IMR-90 (cell line): ENCODE results near the gene DRC3. TPM values are rescaled to one million over a fixed set of nuclear protein-coding genes. Genes with fewer than 3 reads are reported as not detected.

Experiments
- ATAC-seq: fragments of 200-7000 bp; cut with Tn5 transposase; 2 replicates; pipeline ENCODE4 v1.9.1; 2020; ENCODE audit warnings: low read depth, mild to moderate bottlenecking, moderate library complexity
- BruUV-seq: library from RNA; stranded (reverse); fragments of 400-500 nt; replicated peaks from 2 replicates; lab custom pipeline; 2021; lab: Mats Ljungman, UMichigan
- CTCF ChIA-PET: fragments of 300-600 bp; formaldehyde crosslinking; extraction: SDS; loops from one replicate; lab custom pipeline; 2021; ENCODE audit warnings: antibody characterized with exemption; lab: Yijun Ruan, JAX
- POLR2A ChIA-PET: fragments of 300-600 bp; sonication (Branson Sonifier 250); formaldehyde crosslinking; loops from one replicate; lab custom pipeline; 2022; ENCODE audit warnings: antibody characterized with exemption; ENCODE audit not compliant: unreplicated experiment; lab: Charles Lee
- DNase-seq: peaks from one replicate; pipeline ENCODE4 v3.0.0; 2013
- H2AFZ ChIP-seq: replicated peaks from 2 replicates; pipeline ENCODE3; 2013; ENCODE audit warnings: low read length, mild to moderate bottlenecking; ENCODE audit not compliant: poor library complexity
- H2AK5ac ChIP-seq: 2 replicates; pipeline ENCODE4 v1.6.1; 2013; ENCODE audit warnings: low read depth, low read length, inconsistent platforms
- H2AK9ac ChIP-seq: replicated peaks from 2 replicates; pipeline ENCODE3; 2013; ENCODE audit warnings: mild to moderate bottlenecking, low read depth, low read length, moderate library complexity; ENCODE audit not compliant: poor library complexity
- H2BK120ac ChIP-seq: 2 replicates; pipeline ENCODE4 v1.6.1; 2013; ENCODE audit warnings: low read depth, low read length, inconsistent platforms
- H2BK15ac ChIP-seq: 3 replicates; pipeline ENCODE4 v1.6.1; 2013; ENCODE audit warnings: low read depth, low read length, inconsistent platforms
- H2BK20ac ChIP-seq: 2 replicates; pipeline ENCODE4 v1.6.1; 2013; ENCODE audit warnings: low read depth, mild to moderate bottlenecking, inconsistent platforms, low read length, moderate library complexity
- H2BK5ac ChIP-seq: 2 replicates; pipeline ENCODE4 v1.6.1; 2013; ENCODE audit warnings: mild to moderate bottlenecking, low read depth, low read length, inconsistent platforms; ENCODE audit not compliant: poor library complexity, severe bottlenecking
- H3K14ac ChIP-seq: replicated peaks from 2 replicates; pipeline ENCODE4 v1.6.1; 2013; ENCODE audit warnings: low read depth, low read length, inconsistent platforms
- H3K18ac ChIP-seq: 2 replicates; pipeline ENCODE4 v1.6.1; 2013; ENCODE audit warnings: low read depth, low read length, control low read depth
- H3K23ac ChIP-seq: 2 replicates; pipeline ENCODE4 v1.6.1; 2013; ENCODE audit warnings: low read depth, low read length, inconsistent platforms
- H3K27ac ChIP-seq: 2 replicates; pipeline ENCODE4 v1.5.1; 2013; ENCODE audit warnings: mild to moderate bottlenecking, control low read depth, low read length; ENCODE audit not compliant: insufficient read depth
- H3K27me3 ChIP-seq: 2 replicates; pipeline ENCODE4 v1.6.1; 2013; ENCODE audit warnings: low read length; ENCODE audit not compliant: control insufficient read depth, insufficient read depth
- H3K36me3 ChIP-seq: 2 replicates; pipeline ENCODE4 v1.6.1; 2013; ENCODE audit warnings: low read length, mixed read lengths; ENCODE audit not compliant: control insufficient read depth, insufficient read depth
- H3K4ac ChIP-seq: 2 replicates; pipeline ENCODE4 v1.6.1; 2013; ENCODE audit warnings: low read depth, low read length, inconsistent platforms
- H3K4me1 ChIP-seq: 2 replicates; pipeline ENCODE4 v1.6.1; 2013; ENCODE audit warnings: low read length, mixed read lengths; ENCODE audit not compliant: control insufficient read depth, insufficient read depth
- H3K4me2 ChIP-seq: 2 replicates; pipeline ENCODE4 v1.6.1; 2013; ENCODE audit warnings: low read depth, mild to moderate bottlenecking, control low read depth, low read length, moderate library complexity
- H3K4me3 ChIP-seq: 2 replicates; pipeline ENCODE4 v1.5.1; 2013; ENCODE audit warnings: low read depth, mild to moderate bottlenecking, control low read depth, low read length, moderate library complexity; ENCODE audit not compliant: insufficient read depth
- H3K56ac ChIP-seq: 2 replicates; pipeline ENCODE4 v1.6.1; 2013; ENCODE audit warnings: low read length, inconsistent platforms; ENCODE audit not compliant: insufficient read depth; ENCODE audit errors: extremely low read depth
- H3K79me1 ChIP-seq, 2 experiments: 2 replicates each; pipeline ENCODE4 v1.6.1; 2013; ENCODE audit warnings: low read length in 2 of 2, inconsistent platforms in 1 of 2, low read depth in 1 of 2
- H3K9ac ChIP-seq: 2 replicates; pipeline ENCODE4 v1.6.1; 2013; ENCODE audit warnings: low read depth, low read length, control low read depth
- H3K9me1 ChIP-seq: 2 replicates; pipeline ENCODE4 v1.6.1; 2013; ENCODE audit warnings: low read length, inconsistent platforms; ENCODE audit not compliant: insufficient read depth
- H3K9me3 ChIP-seq: 2 replicates; pipeline ENCODE4 v1.6.1; 2013; ENCODE audit warnings: low read length; ENCODE audit not compliant: control insufficient read depth, insufficient read depth
- H4K20me1 ChIP-seq: 2 replicates; pipeline ENCODE4 v1.6.1; 2013; ENCODE audit warnings: low read length, inconsistent platforms; ENCODE audit not compliant: insufficient read depth
- H4K5ac ChIP-seq: 2 replicates; pipeline ENCODE4 v1.6.1; 2013; ENCODE audit warnings: mild to moderate bottlenecking, low read depth, low read length, control low read depth
- H4K8ac ChIP-seq, 2 experiments: 2 replicates each; pipeline ENCODE4 v1.6.1; 2013; ENCODE audit warnings: low read depth in 2 of 2, low read length in 2 of 2, control low read depth in 1 of 2, inconsistent platforms in 1 of 2
- H4K91ac ChIP-seq: 2 replicates; pipeline ENCODE4 v1.6.1; 2013; ENCODE audit warnings: low read depth, low read length, inconsistent platforms; ENCODE audit not compliant: insufficient read depth
- BHLHE40 ChIP-seq: fragments of 150-350 bp; IDR thresholded peaks from 2 replicates; pipeline ENCODE4 v1.6.1; 2016; ENCODE audit warnings: mild to moderate bottlenecking, low read depth, low read length
- CEBPB ChIP-seq: IDR thresholded peaks from 2 replicates; pipeline ENCODE4 v1.6.1; 2012; ENCODE audit warnings: low read depth, low read length, improper control_type of control experiment
- CHD1 ChIP-seq: IDR thresholded peaks from 2 replicates; pipeline ENCODE4 v1.6.1; 2012; ENCODE audit warnings: low read depth, low read length, improper control_type of control experiment
- CTCF ChIP-seq: conservative IDR thresholded peaks from 2 replicates; pipeline ENCODE4 v1.5.1; 2012; ENCODE audit warnings: mild to moderate bottlenecking, low read depth, low read length, improper control_type of control experiment
- ELK1 ChIP-seq: fragments of 150-350 bp; IDR thresholded peaks from 2 replicates; pipeline ENCODE4 v1.6.1; 2016; ENCODE audit warnings: low read depth, mild to moderate bottlenecking, low read length, moderate library complexity, borderline replicate concordance
- FOS ChIP-seq: fragments of 150-350 bp; IDR thresholded peaks from 2 replicates; pipeline ENCODE4 v1.6.1; 2016; ENCODE audit warnings: low read depth, low read length
- MAFK ChIP-seq: IDR thresholded peaks from 2 replicates; pipeline ENCODE4 v1.6.1; 2012; ENCODE audit warnings: low read depth, low read length, improper control_type of control experiment
- MAZ ChIP-seq: IDR thresholded peaks from 2 replicates; pipeline ENCODE4 v1.6.1; 2012; ENCODE audit warnings: low read depth, mild to moderate bottlenecking, low read length, improper control_type of control experiment, moderate library complexity, borderline replicate concordance
- MXI1 ChIP-seq: IDR thresholded peaks from 2 replicates; pipeline ENCODE4 v1.6.1; 2012; ENCODE audit warnings: low read depth, mild to moderate bottlenecking, low read length, moderate library complexity, borderline replicate concordance
- NFE2L2 ChIP-seq: fragments of 150-350 bp; IDR thresholded peaks from 2 replicates; pipeline ENCODE4 v1.6.1; 2016; ENCODE audit warnings: low read depth, mild to moderate bottlenecking, low read length
- POLR2A ChIP-seq: IDR thresholded peaks from 2 replicates; pipeline ENCODE4 v1.6.1; 2012; ENCODE audit warnings: mild to moderate bottlenecking, low read depth, low read length
- RAD21 ChIP-seq: IDR thresholded peaks from 2 replicates; pipeline ENCODE4 v1.6.1; 2012; ENCODE audit warnings: low read length, improper control_type of control experiment
- RCOR1 ChIP-seq: IDR thresholded peaks from 2 replicates; pipeline ENCODE4 v1.6.1; 2012; ENCODE audit warnings: mild to moderate bottlenecking, low read length, improper control_type of control experiment; ENCODE audit not compliant: insufficient replicate concordance
- RFX5 ChIP-seq: IDR thresholded peaks from 2 replicates; pipeline ENCODE4 v1.8.0; 2012; ENCODE audit warnings: low read depth, mild to moderate bottlenecking, low read length, moderate library complexity
- SMC3 ChIP-seq: fragments of 150-350 bp; IDR thresholded peaks from 2 replicates; pipeline ENCODE4 v1.6.1; 2016; ENCODE audit warnings: low read depth, mild to moderate bottlenecking, antibody characterized with exemption, low read length, moderate library complexity
- WGBS, 2 experiments: methylation state at CpG; one replicate each; pipeline versions ENCODE4 v1.1.5 to v1.1.7; 2013; ENCODE audit warnings: missing lambda C conversion rate in 2 of 2; ENCODE audit not compliant: insufficient read length in 1 of 2; ENCODE audit errors: extremely low coverage in 2 of 2; 5-methylcytosine and 5-hydroxymethylcytosine counted together
- dilution Hi-C: fragments of 300-500 bp; cut with HindIII; formaldehyde crosslinking; loops from one replicate; pipeline ENCODE4 v1.14.3; 2018; ENCODE audit warnings: low sequenced_read_pairs; ENCODE audit not compliant: unreplicated experiment
- in situ Hi-C: fragments of 300-500 bp; cut with MboI; formaldehyde crosslinking; loops from 3 replicates; pipeline ENCODE4 v1.14.3; 2019; ENCODE audit warnings: low sequenced_read_pairs, inconsistent platforms, mixed read lengths
- intact Hi-C: fragments of 100-400 bp; cut with micrococcal nuclease; formaldehyde crosslinking; loops from 2 replicates; pipeline ENCODE4 v1.10.0; 2022
- polyA plus RNA-seq, 3 experiments: library from polyadenylated mRNA; depleted of rRNA; stranded (reverse); fragments of >200 nt; gene quantifications; 2 replicates each; pipeline ENCODE4 v1.2.3, GENCODE V29; 2012; ENCODE audit warnings: low replicate concordance in 1 of 3
- total RNA-seq: library from RNA; depleted of rRNA; stranded (reverse); fragments of >200 nt; gene quantifications from 2 replicates; pipeline ENCODE4 v1.2.3, GENCODE V29; 2012
- TF ChIP-seq, protein P1 (sequence below): fragments of 150-350 bp; IDR thresholded peaks from 2 replicates; pipeline ENCODE4 v1.6.1; 2017; ENCODE audit warnings: mild to moderate bottlenecking, antibody characterized with exemption, low read length, low read depth

Gene DRC3
- total and polyA plus RNA-seq, 2 of the 4 experiments (the other 2 are of a cell fraction), result 0.55 to 0.72 TPM

GRCh38 chr17:18065546-18065945 lies 92.9 kb downstream of the DRC3 start:
- Histone ChIP-seq H3K23ac (no peak overlapping the region), H2BK5ac (no peak overlapping the region), H3K4me3 (no peak overlapping the region), H2BK15ac (no peak overlapping the region), H4K20me1 (no peaks in the 10 kb centered on the region), H3K4ac (no peak overlapping the region), H2AFZ (no peak overlapping the region), H4K8ac (no peak overlapping the region), H3K27ac (no peak overlapping the region), H2AK5ac (no peak overlapping the region), H3K36me3 (peaks cover 23% of the 10 kb centered on the region), H2BK120ac (no peak overlapping the region), H3K4me1 (no peaks in the 10 kb centered on the region; the same call in 1 of the 2 replicates), H3K4me2 (no peak overlapping the region), H3K9me3 (no peaks in the 10 kb centered on the region), H3K18ac (no peak overlapping the region), H2AK9ac (no peak overlapping the region), H3K14ac (no peak overlapping the region), H2BK20ac (no peak overlapping the region), H4K91ac (no peak overlapping the region), H3K9me1 (no peaks in the 10 kb centered on the region), H3K56ac (no peak overlapping the region), H3K27me3 (no peaks in the 10 kb centered on the region), H4K5ac (no peak overlapping the region), H3K79me1 (no peaks in the 10 kb centered on the region), H3K9ac (no peak overlapping the region)
- ChIA-PET CTCF (no interaction called here), POLR2A (no interaction called here)
- no peak for TF ChIP-seq ELK1
- TF ChIP-seq CTCF, result no peak
- TF ChIP-seq CEBPB, result no peak
- no peak for TF ChIP-seq RCOR1
- TF ChIP-seq MXI1, result no peak
- TF ChIP-seq, protein P1, sequence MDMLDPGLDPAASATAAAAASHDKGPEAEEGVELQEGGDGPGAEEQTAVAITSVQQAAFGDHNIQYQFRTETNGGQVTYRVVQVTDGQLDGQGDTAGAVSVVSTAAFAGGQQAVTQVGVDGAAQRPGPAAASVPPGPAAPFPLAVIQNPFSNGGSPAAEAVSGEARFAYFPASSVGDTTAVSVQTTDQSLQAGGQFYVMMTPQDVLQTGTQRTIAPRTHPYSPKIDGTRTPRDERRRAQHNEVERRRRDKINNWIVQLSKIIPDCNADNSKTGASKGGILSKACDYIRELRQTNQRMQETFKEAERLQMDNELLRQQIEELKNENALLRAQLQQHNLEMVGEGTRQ, result no peak
- TF ChIP-seq POLR2A, result no peak
- TF ChIP-seq CHD1, result no peak
- TF ChIP-seq FOS, result no peak
- no peak for TF ChIP-seq BHLHE40
- no peak for TF ChIP-seq MAZ
- no peak for TF ChIP-seq RFX5
- TF ChIP-seq MAFK, result no peak
- no peak for TF ChIP-seq NFE2L2
- no peak for TF ChIP-seq SMC3
- TF ChIP-seq RAD21, result no peak
- in situ Hi-C loops (no loop called here), intact Hi-C loops (no loop called here), dilution Hi-C loops (no loop called here)
- DNase-seq (no peak), ATAC-seq (no peak)
- BruUV-seq, result no TSS peak
- WGBS, 2 experiments, result 100% methylated on average over 6 of the region's 11 CpGs; no CpG with 5 or more reads in 1 of the 2 experiments
